ENCODE data around the gene SPTLC1.

DNA sequence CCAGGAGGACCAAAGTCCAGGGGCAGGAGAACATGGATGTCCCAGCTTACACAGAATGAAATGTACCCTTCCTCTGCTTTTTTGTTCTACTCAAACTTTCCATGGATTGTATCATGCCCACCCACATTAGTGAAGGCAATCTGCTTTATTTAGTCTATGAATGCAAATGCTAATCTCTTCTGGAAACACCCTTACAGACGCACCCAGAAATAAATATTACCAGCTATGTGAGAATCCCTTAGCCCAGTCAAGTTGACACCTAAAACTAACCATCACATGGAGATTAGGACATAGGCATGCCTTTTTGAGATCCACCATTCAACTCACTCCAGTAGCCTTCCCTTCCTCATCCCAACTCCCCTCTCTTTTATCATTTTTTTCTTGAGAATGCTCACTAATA is 6.1 kb upstream of the SPTLC1 start:
- TF ChIP-seq POLR2A (IDR thresholded peaks at IDR 0.05), result no peak
- TF ChIP-seq, protein P1, sequence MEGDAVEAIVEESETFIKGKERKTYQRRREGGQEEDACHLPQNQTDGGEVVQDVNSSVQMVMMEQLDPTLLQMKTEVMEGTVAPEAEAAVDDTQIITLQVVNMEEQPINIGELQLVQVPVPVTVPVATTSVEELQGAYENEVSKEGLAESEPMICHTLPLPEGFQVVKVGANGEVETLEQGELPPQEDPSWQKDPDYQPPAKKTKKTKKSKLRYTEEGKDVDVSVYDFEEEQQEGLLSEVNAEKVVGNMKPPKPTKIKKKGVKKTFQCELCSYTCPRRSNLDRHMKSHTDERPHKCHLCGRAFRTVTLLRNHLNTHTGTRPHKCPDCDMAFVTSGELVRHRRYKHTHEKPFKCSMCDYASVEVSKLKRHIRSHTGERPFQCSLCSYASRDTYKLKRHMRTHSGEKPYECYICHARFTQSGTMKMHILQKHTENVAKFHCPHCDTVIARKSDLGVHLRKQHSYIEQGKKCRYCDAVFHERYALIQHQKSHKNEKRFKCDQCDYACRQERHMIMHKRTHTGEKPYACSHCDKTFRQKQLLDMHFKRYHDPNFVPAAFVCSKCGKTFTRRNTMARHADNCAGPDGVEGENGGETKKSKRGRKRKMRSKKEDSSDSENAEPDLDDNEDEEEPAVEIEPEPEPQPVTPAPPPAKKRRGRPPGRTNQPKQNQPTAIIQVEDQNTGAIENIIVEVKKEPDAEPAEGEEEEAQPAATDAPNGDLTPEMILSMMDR (IDR thresholded peaks at IDR 0.05), result no peak

Data from testis (tissue), 2 donors.